MM.1S (cell line): ENCODE data around the gene XIRP2.

Experiments used
- DNase-seq: peaks from one replicate; pipeline ENCODE4 v3.0.0-alpha.2; 2015
- H2AFZ ChIP-seq: fragments of 300-600 bp; sonication (generic); 2 replicates; pipeline ENCODE4 v1.6.0; 2016; ENCODE audit warnings: antibody characterized with exemption, low read length
- H3F3A ChIP-seq: fragments of 300-600 bp; sonication (generic); 2 replicates; pipeline ENCODE4 v1.6.1; 2016; ENCODE audit warnings: mild to moderate bottlenecking, antibody characterized with exemption, low read length, moderate library complexity, mixed read lengths; ENCODE audit not compliant: insufficient read depth
- H3K27ac ChIP-seq: fragments of 300-600 bp; sonication (generic); 2 replicates; pipeline ENCODE4 v1.5.1; 2016; ENCODE audit warnings: mild to moderate bottlenecking, low read length
- H3K27me3 ChIP-seq: fragments of 300-600 bp; sonication (generic); replicated peaks from 2 replicates; pipeline ENCODE4 v1.6.0; 2016; ENCODE audit warnings: low read length; ENCODE audit not compliant: insufficient read depth
- H3K36me3 ChIP-seq: fragments of 300-600 bp; sonication (generic); replicated peaks from 2 replicates; pipeline ENCODE4 v1.6.1; 2016; ENCODE audit warnings: mild to moderate bottlenecking, low read length, mixed read lengths; ENCODE audit not compliant: insufficient read depth
- H3K4me1 ChIP-seq: fragments of 300-600 bp; sonication (generic); 2 replicates; pipeline ENCODE4 v1.6.1; 2016; ENCODE audit warnings: low read length, mixed read lengths
- H3K4me2 ChIP-seq: fragments of 300-600 bp; sonication (generic); 2 replicates; pipeline ENCODE4 v1.6.0; 2016; ENCODE audit warnings: low read depth, low read length
- H3K4me3 ChIP-seq: fragments of 300-600 bp; sonication (generic); 2 replicates; pipeline ENCODE4 v1.5.1; 2016; ENCODE audit warnings: low read length, mixed read lengths
- H3K79me2 ChIP-seq: fragments of 300-600 bp; sonication (generic); 2 replicates; pipeline ENCODE4 v1.6.1; 2016; ENCODE audit warnings: mixed run types, low read length, mixed read lengths
- H3K9ac ChIP-seq: fragments of 300-600 bp; sonication (generic); 2 replicates; pipeline ENCODE4 v1.6.1; 2016; ENCODE audit warnings: low read length, mixed read lengths
- H3K9me2 ChIP-seq: fragments of 300-600 bp; sonication (generic); replicated peaks from 2 replicates; pipeline ENCODE4 v1.6.1; 2016; ENCODE audit warnings: mild to moderate bottlenecking, low read length, mixed read lengths; ENCODE audit not compliant: insufficient read depth
- H3K9me3 ChIP-seq: fragments of 300-600 bp; sonication (generic); replicated peaks from 2 replicates; pipeline ENCODE4 v1.6.1; 2016; ENCODE audit warnings: mild to moderate bottlenecking, low read length, mixed read lengths; ENCODE audit not compliant: insufficient read depth
- H4K20me1 ChIP-seq: fragments of 300-600 bp; sonication (generic); 2 replicates; pipeline ENCODE4 v1.6.1; 2016; ENCODE audit warnings: mild to moderate bottlenecking, low read length, moderate library complexity, mixed read lengths; ENCODE audit not compliant: insufficient read depth
- EZH2 ChIP-seq: fragments of 300-600 bp; sonication (generic); optimal IDR thresholded peaks from 2 replicates; pipeline ENCODE3; 2017; ENCODE audit warnings: low read depth, mild to moderate bottlenecking, antibody characterized with exemption, low read length, mixed read lengths
- EZH2phosphoT487 ChIP-seq: fragments of 300-600 bp; sonication (generic); IDR thresholded peaks from 2 replicates; pipeline ENCODE4 v1.6.1; 2018; ENCODE audit warnings: antibody characterized with exemption, low read length
- TF ChIP-seq, protein P1 (sequence below): fragments of 300-600 bp; sonication (generic); IDR thresholded peaks from 2 replicates; pipeline ENCODE4 v1.5.1; 2016; ENCODE audit warnings: antibody characterized with exemption, low read length, mixed read lengths

Gene XIRP2

DNA sequence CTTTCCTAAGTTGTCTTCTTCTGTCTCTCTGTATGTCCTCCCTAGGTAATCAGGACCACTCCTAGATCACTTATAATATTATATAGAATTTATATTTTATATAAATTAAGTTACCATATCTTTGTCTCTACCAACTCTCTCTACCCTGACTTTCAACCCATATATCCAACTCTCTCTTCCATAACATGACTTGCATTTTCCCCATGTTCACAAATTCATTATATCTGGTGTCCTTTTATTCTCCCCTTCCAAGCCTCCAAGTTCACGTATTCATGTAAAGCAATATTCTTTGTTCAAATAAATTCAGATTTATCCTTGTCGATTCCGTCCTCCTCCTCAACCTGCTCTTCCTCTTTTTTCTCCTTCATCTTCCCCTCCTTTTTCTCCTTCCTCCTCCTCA lies 127.5 kb downstream of the XIRP2 start:
- Histone ChIP-seq H3K27me3 (no peaks in the 10 kb centered on the region), H2AFZ (no peak overlapping the region), H3K4me3 (no peak overlapping the region), H3K79me2 (no peaks in the 10 kb centered on the region), H3K4me2 (no peak overlapping the region), H3F3A (no peaks in the 10 kb centered on the region), H3K9ac (no peak overlapping the region), H3K4me1 (no peaks in the 10 kb centered on the region), H3K9me3 (no peaks in the 10 kb centered on the region), H3K9me2 (no peaks in the 10 kb centered on the region), H4K20me1 (no peaks in the 10 kb centered on the region), H3K27ac (no peak overlapping the region), H3K36me3 (no peaks in the 10 kb centered on the region)
- no peak for DNase-seq
- TF ChIP-seq, protein P1, sequence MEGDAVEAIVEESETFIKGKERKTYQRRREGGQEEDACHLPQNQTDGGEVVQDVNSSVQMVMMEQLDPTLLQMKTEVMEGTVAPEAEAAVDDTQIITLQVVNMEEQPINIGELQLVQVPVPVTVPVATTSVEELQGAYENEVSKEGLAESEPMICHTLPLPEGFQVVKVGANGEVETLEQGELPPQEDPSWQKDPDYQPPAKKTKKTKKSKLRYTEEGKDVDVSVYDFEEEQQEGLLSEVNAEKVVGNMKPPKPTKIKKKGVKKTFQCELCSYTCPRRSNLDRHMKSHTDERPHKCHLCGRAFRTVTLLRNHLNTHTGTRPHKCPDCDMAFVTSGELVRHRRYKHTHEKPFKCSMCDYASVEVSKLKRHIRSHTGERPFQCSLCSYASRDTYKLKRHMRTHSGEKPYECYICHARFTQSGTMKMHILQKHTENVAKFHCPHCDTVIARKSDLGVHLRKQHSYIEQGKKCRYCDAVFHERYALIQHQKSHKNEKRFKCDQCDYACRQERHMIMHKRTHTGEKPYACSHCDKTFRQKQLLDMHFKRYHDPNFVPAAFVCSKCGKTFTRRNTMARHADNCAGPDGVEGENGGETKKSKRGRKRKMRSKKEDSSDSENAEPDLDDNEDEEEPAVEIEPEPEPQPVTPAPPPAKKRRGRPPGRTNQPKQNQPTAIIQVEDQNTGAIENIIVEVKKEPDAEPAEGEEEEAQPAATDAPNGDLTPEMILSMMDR: no peak
- TF ChIP-seq EZH2phosphoT487: no peak
- no peak for TF ChIP-seq EZH2

DNA sequence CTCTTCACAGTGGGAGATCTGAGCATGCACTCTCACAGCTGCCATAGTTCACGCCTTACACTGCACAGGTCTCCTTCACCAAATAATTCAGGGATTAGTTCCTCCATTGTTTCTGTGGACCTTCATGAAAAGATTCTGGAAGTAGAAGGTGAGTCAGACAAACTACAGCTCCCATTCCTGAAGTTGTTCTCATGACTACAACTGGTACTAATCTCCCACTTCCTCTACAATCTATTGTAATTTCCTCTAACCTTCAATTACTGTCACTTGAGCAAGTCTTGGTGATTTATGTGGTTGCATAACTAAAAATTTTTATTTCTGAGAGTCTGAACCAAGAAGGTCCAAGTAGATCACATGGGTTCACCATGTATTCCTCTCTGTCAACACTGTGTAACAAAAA lies 128.7 kb downstream of the XIRP2 start:
- H3K9me2 ChIP-seq: no peaks in the 10 kb centered on the region
- H3K9ac ChIP-seq: no peak overlapping the region
- H3K27ac ChIP-seq: no peak overlapping the region
- no peaks in the 10 kb centered on the region for H3K79me2 ChIP-seq
- H2AFZ ChIP-seq: no peak overlapping the region
- no peaks in the 10 kb centered on the region for H4K20me1 ChIP-seq
- DNase-seq: no peak
- no peaks in the 10 kb centered on the region for H3K27me3 ChIP-seq
- no peaks in the 10 kb centered on the region for H3F3A ChIP-seq
- TF ChIP-seq EZH2 (no peak), EZH2phosphoT487 (no peak)
- TF ChIP-seq, protein P1: no peak
- no peak overlapping the region for H3K4me3 ChIP-seq
- no peaks in the 10 kb centered on the region for H3K4me1 ChIP-seq
- H3K4me2 ChIP-seq: no peak overlapping the region
- no peaks in the 10 kb centered on the region for H3K9me3 ChIP-seq
- H3K36me3 ChIP-seq: no peaks in the 10 kb centered on the region

DNA sequence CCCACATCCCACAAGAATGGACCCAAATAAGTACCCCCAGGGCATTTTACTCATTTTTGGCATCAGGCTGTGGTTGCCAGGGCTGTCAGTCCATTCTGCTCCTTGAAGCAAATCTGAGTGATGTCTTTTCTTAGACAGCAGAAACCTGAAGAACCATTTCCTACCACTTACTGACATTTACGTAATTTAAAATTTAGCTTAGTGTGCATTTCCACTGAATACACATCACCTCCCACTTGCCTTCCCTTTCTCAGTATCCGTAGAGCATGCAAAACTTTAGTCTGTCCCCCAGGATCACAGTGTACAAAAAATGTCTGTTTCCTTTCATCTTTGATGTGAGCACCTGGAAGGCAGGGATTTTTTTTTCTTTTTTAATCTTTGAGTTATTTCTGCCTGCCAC lies 130.3 kb downstream of the XIRP2 start:
- no peak for DNase-seq
- Histone ChIP-seq H3K79me2 (no peaks in the 10 kb centered on the region), H3K9me2 (no peaks in the 10 kb centered on the region), H3K9me3 (no peaks in the 10 kb centered on the region), H3K9ac (no peak overlapping the region), H3F3A (no peaks in the 10 kb centered on the region), H2AFZ (no peak overlapping the region), H4K20me1 (no peaks in the 10 kb centered on the region), H3K4me2 (no peak overlapping the region), H3K4me1 (no peaks in the 10 kb centered on the region), H3K27me3 (no peaks in the 10 kb centered on the region), H3K36me3 (no peaks in the 10 kb centered on the region), H3K4me3 (no peak overlapping the region), H3K27ac (no peak overlapping the region)
- TF ChIP-seq EZH2 (no peak), EZH2phosphoT487 (no peak)
- TF ChIP-seq, protein P1: no peak
